GM19324 (cell line): ENCODE measurements around the gene ZBTB2.
"Not testable (repeated sequence)": the region's sequence is repeated elsewhere in the genome, so short reads cannot be mapped to it uniquely, and the experiment has no call there.

ENCODE experiments used
- ATAC-seq: cut with Tn5 transposase; IDR thresholded peaks from one replicate; pipeline ENCODE4 v1.9.1; 2021; ENCODE audit warnings: mild to moderate bottlenecking, moderate library complexity; ENCODE audit not compliant: unreplicated experiment, low FRiP score

The ZBTB2 gene

GRCh38 chr6:151375833-151376232, 15.5 kb downstream of the ZBTB2 start:
- ATAC-seq, result no peak

GRCh38 chr6:151374036-151374683, 17.2 kb downstream of the ZBTB2 start:
- ATAC-seq, result no peak

GRCh38 chr6:151372164-151372563, 19.2 kb downstream of the ZBTB2 start:
- ATAC-seq, result no peak

- no peak for ATAC-seq
Observed at GRCh38 chr6:151370509-151371078, 20.8 kb downstream of the ZBTB2 start.

- no peak for ATAC-seq
Observed at GRCh38 chr6:151365233-151365632, 26.1 kb downstream of the ZBTB2 start.

GRCh38 chr6:151359486-151359885, 31.9 kb downstream of the ZBTB2 start:
- no peak for ATAC-seq

GRCh38 chr6:151358475-151358874, 32.9 kb downstream of the ZBTB2 start:
- no peak for ATAC-seq

- ATAC-seq, result no peak
Observed at GRCh38 chr6:151357758-151358436, 33.5 kb downstream of the ZBTB2 start.

GRCh38 chr6:151356983-151357382, 34.4 kb downstream of the ZBTB2 start:
- ATAC-seq, result not testable (repeated sequence)

GRCh38 chr6:151353795-151354194, 37.6 kb downstream of the ZBTB2 start:
- ATAC-seq, result no peak

GRCh38 chr6:151352410-151353396, 38.7 kb downstream of the ZBTB2 start:
- ATAC-seq, result no peak

GRCh38 chr6:151351731-151352130, 39.6 kb downstream of the ZBTB2 start:
- no peak for ATAC-seq

- ATAC-seq, result no peak
Observed at GRCh38 chr6:151351146-151351700, 40.1 kb downstream of the ZBTB2 start.

- no peak for ATAC-seq
Observed at GRCh38 chr6:151350442-151351145, 40.8 kb downstream of the ZBTB2 start.

GRCh38 chr6:151349651-151350270, 41.6 kb downstream of the ZBTB2 start:
- ATAC-seq, result no peak

GRCh38 chr6:151342750-151343149, 48.6 kb downstream of the ZBTB2 start:
- ATAC-seq, result not testable (repeated sequence)

- ATAC-seq, result no peak
Observed at GRCh38 chr6:151341476-151342195, 49.7 kb downstream of the ZBTB2 start.

- no peak for ATAC-seq
Observed at GRCh38 chr6:151340219-151340978, 51.0 kb downstream of the ZBTB2 start.
